HepG2 (cell line): ENCODE results near the gene RAB1B. TPM values are rescaled to one million over a fixed set of nuclear protein-coding genes. Genes with fewer than 3 reads are reported as not detected.

Experiments
- ATM ChIP-seq: fragments of 450-650 bp; IDR thresholded peaks from 2 replicates; pipeline ENCODE4 v1.7.1; 2017; ENCODE audit warnings: mild to moderate bottlenecking, borderline replicate concordance
- BCL6 ChIP-seq: IDR thresholded peaks from 2 replicates; pipeline ENCODE4 v1.6.1; 2016; ENCODE audit warnings: missing genetic modification reagents, missing compliant biosample characterization
- BORCS8-MEF2B ChIP-seq: sonication (generic); formaldehyde crosslinking; IDR thresholded peaks from 2 replicates; pipeline ENCODE4 v1.8.0; 2022; ENCODE audit warnings: mild to moderate bottlenecking, missing genetic modification reagents
- DMAP1 ChIP-seq: IDR thresholded peaks from 2 replicates; pipeline ENCODE4 v1.6.1; 2016
- FOSL1 ChIP-seq: sonication (generic); formaldehyde crosslinking; IDR thresholded peaks from 2 replicates; pipeline ENCODE4 v1.9.0; 2021; ENCODE audit warnings: missing genetic modification reagents, borderline replicate concordance
- FOSL2 ChIP-seq: sonication (generic); formaldehyde crosslinking; IDR thresholded peaks from 2 replicates; pipeline ENCODE4 v1.4.0; 2020; ENCODE audit warnings: missing genetic modification reagents
- GZF1 ChIP-seq: sonication (generic); formaldehyde crosslinking; IDR thresholded peaks from 2 replicates; pipeline ENCODE4 v1.5.1; 2020; ENCODE audit warnings: mild to moderate bottlenecking, missing genetic modification reagents
- HNRNPLL ChIP-seq: fragments of 200-400 bp; formaldehyde crosslinking; IDR thresholded peaks from 2 replicates; pipeline ENCODE4 v1.6.1; 2017; ENCODE audit warnings: mild to moderate bottlenecking, low read depth, low read length; ENCODE audit not compliant: poor library complexity, severe bottlenecking
- JUN ChIP-seq: sonication (generic); formaldehyde crosslinking; IDR thresholded peaks from 2 replicates; pipeline ENCODE4 v1.4.0; 2020; ENCODE audit warnings: mild to moderate bottlenecking, missing genetic modification reagents
- JUND ChIP-seq: sonication (generic); formaldehyde crosslinking; IDR thresholded peaks from 2 replicates; pipeline ENCODE4 v1.8.0; 2022; ENCODE audit warnings: mild to moderate bottlenecking, missing genetic modification reagents
- KMT2A ChIP-seq: sonication (generic); formaldehyde crosslinking; IDR thresholded peaks from 2 replicates; pipeline ENCODE4 v1.4.0; 2020; ENCODE audit warnings: missing genetic modification reagents
- MEIS1 ChIP-seq: sonication (generic); formaldehyde crosslinking; IDR thresholded peaks from 2 replicates; pipeline ENCODE4 v1.9.0; 2021; ENCODE audit warnings: mild to moderate bottlenecking, missing genetic modification reagents, moderate library complexity, borderline replicate concordance
- NPAS2 ChIP-seq: sonication (generic); formaldehyde crosslinking; IDR thresholded peaks from 2 replicates; pipeline ENCODE4 v1.8.0; 2022; ENCODE audit warnings: mild to moderate bottlenecking, missing genetic modification reagents, borderline replicate concordance
- NR2F6 ChIP-seq, 2 experiments: IDR thresholded peaks; 2 replicates each; pipeline ENCODE4 v1.6.1; 2016; ENCODE audit warnings: antibody characterized with exemption in 1 of 2, mild to moderate bottlenecking in 1 of 2
- ONECUT2 ChIP-seq: sonication (generic); formaldehyde crosslinking; IDR thresholded peaks from 2 replicates; pipeline ENCODE4 v1.4.0; 2020; ENCODE audit warnings: missing genetic modification reagents
- POLR2G ChIP-seq: fragments of 200-400 bp; formaldehyde crosslinking; IDR thresholded peaks from 2 replicates; pipeline ENCODE4 v1.6.1; 2018; ENCODE audit warnings: mild to moderate bottlenecking, low read depth, low read length, moderate library complexity
- SALL2 ChIP-seq: sonication (generic); formaldehyde crosslinking; IDR thresholded peaks from 2 replicates; pipeline ENCODE4 v1.8.1; 2023; ENCODE audit warnings: mild to moderate bottlenecking, missing genetic modification reagents, inconsistent platforms
- SNAPC5 ChIP-seq: sonication (generic); formaldehyde crosslinking; IDR thresholded peaks from 2 replicates; pipeline ENCODE4 v1.8.1; 2023; ENCODE audit warnings: mild to moderate bottlenecking, missing genetic modification reagents, borderline replicate concordance
- TAF1 ChIP-seq: sonication (generic); formaldehyde crosslinking; IDR thresholded peaks from 2 replicates; pipeline ENCODE4 v1.4.0; 2020; ENCODE audit warnings: missing genetic modification reagents
- TARDBP ChIP-seq: sonication (generic); formaldehyde crosslinking; IDR thresholded peaks from 2 replicates; pipeline ENCODE4 v1.8.0; 2022; ENCODE audit warnings: mild to moderate bottlenecking, missing genetic modification reagents
- TOE1 ChIP-seq: sonication (generic); formaldehyde crosslinking; IDR thresholded peaks from 2 replicates; pipeline ENCODE4 v1.4.0; 2020; ENCODE audit warnings: mild to moderate bottlenecking, missing genetic modification reagents
- ZNF230 ChIP-seq: sonication (generic); formaldehyde crosslinking; IDR thresholded peaks from 2 replicates; pipeline ENCODE4 v1.4.0; 2020; ENCODE audit warnings: mild to moderate bottlenecking, missing genetic modification reagents
- ZNF292 ChIP-seq: sonication (generic); formaldehyde crosslinking; IDR thresholded peaks from 2 replicates; pipeline ENCODE4 v1.8.1; 2022; ENCODE audit warnings: mild to moderate bottlenecking, low read depth, missing genetic modification reagents, borderline replicate concordance
- ZNF546 ChIP-seq: sonication (generic); formaldehyde crosslinking; conservative IDR thresholded peaks from 2 replicates; pipeline ENCODE4 v1.8.1; 2023; ENCODE audit warnings: mild to moderate bottlenecking, missing genetic modification reagents
- ZNF549 ChIP-seq: sonication (generic); formaldehyde crosslinking; IDR thresholded peaks from 2 replicates; pipeline ENCODE4 v1.5.0; 2020; ENCODE audit warnings: missing genetic modification reagents
- ZNF589 ChIP-seq: sonication (generic); formaldehyde crosslinking; conservative IDR thresholded peaks from 2 replicates; pipeline ENCODE4 v1.8.0; 2022; ENCODE audit warnings: mild to moderate bottlenecking, moderate library complexity, missing genetic modification reagents
- ZNF737 ChIP-seq: sonication (generic); formaldehyde crosslinking; IDR thresholded peaks from 2 replicates; pipeline ENCODE4 v1.5.0; 2020; ENCODE audit warnings: missing genetic modification reagents, mild to moderate bottlenecking, borderline replicate concordance
- polyA plus RNA-seq, 8 experiments: library from polyadenylated mRNA; depleted of rRNA in 3 of 8; stranded (reverse) in 7 of 8; unstranded in 1 of 8; fragments of >200 nt; fragmentation: Illumina TruSeq in 4 of 8; extraction: Trizol in 4 of 8; gene quantifications; 2 replicates each; pipeline versions ENCODE4 v1.2.1 to v1.2.3, GENCODE V29; 2011 to 2016; ENCODE audit warnings: low read depth in 4 of 8, missing spikeins in 1 of 8, mixed read lengths in 1 of 8; ENCODE audit not compliant: insufficient read depth in 1 of 8
- total RNA-seq, 5 experiments: library from RNA; depleted of rRNA; stranded (reverse); fragments of >200 nt; fragmentation: Illumina TruSeq; extraction: Trizol; gene quantifications; 2 replicates each; pipeline ENCODE4 v1.2.3, GENCODE V29; 2016; ENCODE audit warnings: low read depth in 1 of 5
- TF ChIP-seq, protein P1 (sequence below): sonication (generic); formaldehyde crosslinking; IDR thresholded peaks from 2 replicates; pipeline ENCODE4 v1.5.1; 2020; ENCODE audit warnings: missing genetic modification reagents, mild to moderate bottlenecking, borderline replicate concordance
- TF ChIP-seq, protein P2 (sequence below), 2 experiments: fragments of 450-650 bp in 1 of 2; sonication (generic) in 1 of 2; formaldehyde crosslinking; IDR thresholded peaks; 2 replicates each; pipeline versions ENCODE4 v1.5.0 to v1.8.0; 2020 to 2022; ENCODE audit warnings: mild to moderate bottlenecking in 1 of 2, missing genetic modification reagents in 1 of 2

RAB1B gene
- total and polyA plus RNA-seq, 2 of the 13 experiments (the other 11 are each of a cell fraction or from before 2014, with no cell fraction given), result 77.9 to 87.9 TPM

- TF ChIP-seq ZNF292 (CRISPR knock-in tag), result 0 out of 2 replicates have a peak, but pooled peaks have one; percentile 22
- TF ChIP-seq JUND, result no peak
- TF ChIP-seq TOE1 (CRISPR knock-in tag), result no peak
- TF ChIP-seq, protein P1, sequence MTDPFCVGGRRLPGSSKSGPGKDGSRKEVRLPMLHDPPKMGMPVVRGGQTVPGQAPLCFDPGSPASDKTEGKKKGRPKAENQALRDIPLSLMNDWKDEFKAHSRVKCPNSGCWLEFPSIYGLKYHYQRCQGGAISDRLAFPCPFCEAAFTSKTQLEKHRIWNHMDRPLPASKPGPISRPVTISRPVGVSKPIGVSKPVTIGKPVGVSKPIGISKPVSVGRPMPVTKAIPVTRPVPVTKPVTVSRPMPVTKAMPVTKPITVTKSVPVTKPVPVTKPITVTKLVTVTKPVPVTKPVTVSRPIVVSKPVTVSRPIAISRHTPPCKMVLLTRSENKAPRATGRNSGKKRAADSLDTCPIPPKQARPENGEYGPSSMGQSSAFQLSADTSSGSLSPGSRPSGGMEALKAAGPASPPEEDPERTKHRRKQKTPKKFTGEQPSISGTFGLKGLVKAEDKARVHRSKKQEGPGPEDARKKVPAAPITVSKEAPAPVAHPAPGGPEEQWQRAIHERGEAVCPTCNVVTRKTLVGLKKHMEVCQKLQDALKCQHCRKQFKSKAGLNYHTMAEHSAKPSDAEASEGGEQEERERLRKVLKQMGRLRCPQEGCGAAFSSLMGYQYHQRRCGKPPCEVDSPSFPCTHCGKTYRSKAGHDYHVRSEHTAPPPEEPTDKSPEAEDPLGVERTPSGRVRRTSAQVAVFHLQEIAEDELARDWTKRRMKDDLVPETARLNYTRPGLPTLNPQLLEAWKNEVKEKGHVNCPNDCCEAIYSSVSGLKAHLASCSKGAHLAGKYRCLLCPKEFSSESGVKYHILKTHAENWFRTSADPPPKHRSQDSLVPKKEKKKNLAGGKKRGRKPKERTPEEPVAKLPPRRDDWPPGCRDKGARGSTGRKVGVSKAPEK (CRISPR knock-in tag), result no peak
- 0 out of 2 replicates have a peak, but pooled peaks have one; percentile 2 for TF ChIP-seq BORCS8-MEF2B (CRISPR knock-in tag)
- no peak for TF ChIP-seq SALL2 (CRISPR knock-in tag)
- no peak for TF ChIP-seq GZF1 (CRISPR knock-in tag)
- TF ChIP-seq BCL6 (CRISPR knock-in tag), result no peak
- TF ChIP-seq ZNF549 (CRISPR knock-in tag), result no peak
- TF ChIP-seq HNRNPLL, result peak; percentile 45
- TF ChIP-seq ZNF546, result no peak; the same call in 1 of the 2 replicates
- TF ChIP-seq ATM, result no peak
- no peak for TF ChIP-seq ZNF589 (CRISPR knock-in tag)
- TF ChIP-seq FOSL2 (CRISPR knock-in tag), result no peak
- peak; percentile 76 for TF ChIP-seq POLR2G
- TF ChIP-seq, protein P2, sequence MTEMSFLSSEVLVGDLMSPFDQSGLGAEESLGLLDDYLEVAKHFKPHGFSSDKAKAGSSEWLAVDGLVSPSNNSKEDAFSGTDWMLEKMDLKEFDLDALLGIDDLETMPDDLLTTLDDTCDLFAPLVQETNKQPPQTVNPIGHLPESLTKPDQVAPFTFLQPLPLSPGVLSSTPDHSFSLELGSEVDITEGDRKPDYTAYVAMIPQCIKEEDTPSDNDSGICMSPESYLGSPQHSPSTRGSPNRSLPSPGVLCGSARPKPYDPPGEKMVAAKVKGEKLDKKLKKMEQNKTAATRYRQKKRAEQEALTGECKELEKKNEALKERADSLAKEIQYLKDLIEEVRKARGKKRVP (CRISPR knock-in tag; IDR thresholded peaks at IDR 0.05), result no peak
- TF ChIP-seq NPAS2, result no peak
- no peak for TF ChIP-seq JUN (CRISPR knock-in tag)
- TF ChIP-seq TAF1 (CRISPR knock-in tag), result peak; percentile 23; the same call in 1 of the 2 replicates
- no peak; the same call in 1 of the 2 replicates for TF ChIP-seq TARDBP (CRISPR knock-in tag)
- no peak for TF ChIP-seq ONECUT2
- TF ChIP-seq ZNF230, result no peak
- no peak for TF ChIP-seq FOSL1
- no peak for TF ChIP-seq KMT2A
- no peak for TF ChIP-seq ZNF737 (CRISPR knock-in tag)
- TF ChIP-seq SNAPC5 (CRISPR knock-in tag), result no peak
- peak; percentile 39; the same call in 1 of the 2 replicates for TF ChIP-seq DMAP1
- TF ChIP-seq NR2F6 (IDR thresholded peaks at IDR 0.05), result no peak
- 0 out of 2 replicates have a peak, but pooled peaks have one; percentile 6 for TF ChIP-seq NR2F6 (CRISPR knock-in tag; IDR thresholded peaks at IDR 0.05)
- no peak; the same call in 1 of the 2 replicates for TF ChIP-seq MEIS1 (CRISPR knock-in tag)
Observed at GRCh38 chr11:66268244-66268951, at the start of gene RAB1B (continued).
